ENCODE measurements around the gene BDNF.
A peak's percentile ranks its signal among the peaks of the same experiment; 100 is the strongest.

Gene BDNF

GRCh38 chr11:27705873-27706820, 5.9 kb upstream of the BDNF start:
- TF ChIP-seq, protein P1, sequence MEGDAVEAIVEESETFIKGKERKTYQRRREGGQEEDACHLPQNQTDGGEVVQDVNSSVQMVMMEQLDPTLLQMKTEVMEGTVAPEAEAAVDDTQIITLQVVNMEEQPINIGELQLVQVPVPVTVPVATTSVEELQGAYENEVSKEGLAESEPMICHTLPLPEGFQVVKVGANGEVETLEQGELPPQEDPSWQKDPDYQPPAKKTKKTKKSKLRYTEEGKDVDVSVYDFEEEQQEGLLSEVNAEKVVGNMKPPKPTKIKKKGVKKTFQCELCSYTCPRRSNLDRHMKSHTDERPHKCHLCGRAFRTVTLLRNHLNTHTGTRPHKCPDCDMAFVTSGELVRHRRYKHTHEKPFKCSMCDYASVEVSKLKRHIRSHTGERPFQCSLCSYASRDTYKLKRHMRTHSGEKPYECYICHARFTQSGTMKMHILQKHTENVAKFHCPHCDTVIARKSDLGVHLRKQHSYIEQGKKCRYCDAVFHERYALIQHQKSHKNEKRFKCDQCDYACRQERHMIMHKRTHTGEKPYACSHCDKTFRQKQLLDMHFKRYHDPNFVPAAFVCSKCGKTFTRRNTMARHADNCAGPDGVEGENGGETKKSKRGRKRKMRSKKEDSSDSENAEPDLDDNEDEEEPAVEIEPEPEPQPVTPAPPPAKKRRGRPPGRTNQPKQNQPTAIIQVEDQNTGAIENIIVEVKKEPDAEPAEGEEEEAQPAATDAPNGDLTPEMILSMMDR (IDR thresholded peaks at IDR 0.05; ENCODE audit: borderline replicate concordance, insufficient read depth, low read depth, low read length) = peak; percentile 77; the same call in 1 of the 2 replicates
- H3K4me3 ChIP-seq (ENCODE audit: low read depth, low read length) = no peak overlapping the region

- H3K4me3 ChIP-seq (ENCODE audit: low read depth, low read length) = no peak overlapping the region
- TF ChIP-seq, protein P1 (IDR thresholded peaks at IDR 0.05; ENCODE audit: borderline replicate concordance, insufficient read depth, low read depth, low read length) = no peak
Measured at GRCh38 chr11:27703481-27703880, 3.2 kb upstream of the BDNF start.

DNA sequence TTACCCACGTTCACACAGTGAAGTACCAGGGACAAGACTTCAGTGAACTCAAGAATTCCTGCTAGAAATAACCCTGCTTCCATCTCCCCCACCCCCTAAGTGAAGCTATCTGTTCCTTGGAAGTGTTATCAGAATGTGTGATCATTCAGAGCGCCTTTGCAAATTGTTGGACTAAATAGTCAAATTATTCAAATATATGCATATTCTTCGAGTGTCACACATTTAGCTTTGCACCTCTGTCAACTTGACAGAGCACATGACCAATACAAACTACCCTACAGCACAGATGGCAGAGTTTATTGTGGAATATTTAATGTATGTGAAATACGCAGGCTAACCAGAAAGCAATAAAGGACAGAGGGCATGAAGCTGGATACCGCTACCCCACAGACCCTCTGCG, 2.6 kb upstream of the BDNF start:
- H3K4me3 ChIP-seq (ENCODE audit: low read depth, low read length) = no peak overlapping the region
- TF ChIP-seq, protein P1 (IDR thresholded peaks at IDR 0.05; ENCODE audit: borderline replicate concordance, insufficient read depth, low read depth, low read length) = no peak

DNA sequence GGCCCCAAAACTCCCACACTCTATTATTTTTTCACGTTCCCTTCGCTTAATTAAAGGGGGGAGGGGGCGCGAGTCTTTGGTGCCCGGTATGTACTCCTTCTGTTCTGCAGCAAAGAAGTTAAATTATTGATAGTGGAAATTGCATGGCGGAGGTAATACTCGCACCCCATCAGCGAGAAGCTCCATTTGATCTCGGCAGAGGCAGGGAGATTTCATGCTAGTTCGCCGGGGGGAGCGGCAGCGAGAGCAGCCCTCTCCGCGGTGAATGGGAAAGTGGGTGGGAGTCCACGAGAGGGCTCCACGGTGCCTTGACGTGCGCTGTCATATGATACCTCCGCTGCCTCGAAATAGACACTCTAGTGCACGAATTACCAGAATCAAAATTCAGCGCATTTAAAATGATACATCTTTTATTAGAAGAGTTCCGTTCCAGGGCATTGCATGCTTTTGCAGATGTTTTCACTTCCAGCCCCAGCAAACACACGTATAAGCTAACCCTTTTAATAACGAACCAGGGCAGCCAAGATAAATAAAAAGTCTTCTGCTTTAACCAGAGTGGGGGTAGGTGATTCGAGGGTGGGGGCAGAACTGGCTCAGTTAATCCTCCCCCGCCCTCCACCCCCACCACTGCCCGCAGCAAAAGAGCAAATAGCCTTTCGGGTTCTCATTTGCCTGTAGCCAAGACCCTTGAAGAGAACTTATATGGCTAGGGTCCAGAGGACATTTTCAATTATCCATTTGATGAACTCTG, 1.3 kb upstream of the BDNF start:
- H3K4me3 ChIP-seq (ENCODE audit: low read depth, low read length) = no peak overlapping the region
- TF ChIP-seq, protein P1 (IDR thresholded peaks at IDR 0.05; ENCODE audit: borderline replicate concordance, insufficient read depth, low read depth, low read length) = peak; percentile 22; the same call in 1 of the 2 replicates

- TF ChIP-seq, protein P1 (IDR thresholded peaks at IDR 0.05; ENCODE audit: borderline replicate concordance, insufficient read depth, low read depth, low read length) = no peak
- no peak overlapping the region for H3K4me3 ChIP-seq (ENCODE audit: low read depth, low read length)
Measured at GRCh38 chr11:27699926-27700350, 317 bp downstream of the BDNF start.

DNA sequence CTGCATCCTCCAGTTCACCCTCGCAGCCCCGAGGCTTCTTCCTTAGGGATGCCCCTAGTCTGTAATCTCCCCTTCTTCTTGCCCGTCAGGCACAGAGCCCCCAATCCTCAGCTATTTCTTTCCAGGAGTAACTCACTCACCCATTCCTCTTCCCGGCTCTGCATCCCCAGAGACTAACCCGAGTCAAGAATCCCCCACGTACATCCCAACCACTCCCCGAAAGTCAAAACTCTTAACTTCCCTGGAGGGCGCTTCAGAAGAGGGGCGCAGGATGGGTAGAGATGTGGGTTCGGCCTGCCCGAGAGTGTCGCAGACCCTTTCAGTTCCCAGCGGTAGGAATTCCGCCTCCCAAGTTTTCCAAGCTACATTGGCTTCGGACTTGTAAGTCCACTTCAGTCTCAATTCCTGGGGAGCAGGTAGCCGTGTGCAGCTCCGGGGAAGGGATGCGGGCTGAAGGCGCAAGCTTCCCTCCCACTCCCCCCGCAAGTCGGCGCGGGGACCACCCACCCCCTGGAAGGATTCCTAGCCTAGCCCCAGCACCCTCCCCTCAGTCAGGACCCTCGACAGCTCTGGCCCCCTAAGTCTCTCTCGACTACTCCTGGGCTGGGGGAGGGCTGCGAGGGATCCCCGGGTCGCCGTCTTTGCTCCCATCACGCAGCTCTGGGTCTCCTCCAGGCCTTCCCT, 871 bp downstream of the BDNF start:
- H3K4me3 ChIP-seq (ENCODE audit: low read depth, low read length) = no peak overlapping the region
- TF ChIP-seq, protein P1 (IDR thresholded peaks at IDR 0.05; ENCODE audit: borderline replicate concordance, insufficient read depth, low read depth, low read length) = no peak

Measured in GM12875 (cell line).